ENCODE data around the gene GNB1L.

The GNB1L gene

DNA sequence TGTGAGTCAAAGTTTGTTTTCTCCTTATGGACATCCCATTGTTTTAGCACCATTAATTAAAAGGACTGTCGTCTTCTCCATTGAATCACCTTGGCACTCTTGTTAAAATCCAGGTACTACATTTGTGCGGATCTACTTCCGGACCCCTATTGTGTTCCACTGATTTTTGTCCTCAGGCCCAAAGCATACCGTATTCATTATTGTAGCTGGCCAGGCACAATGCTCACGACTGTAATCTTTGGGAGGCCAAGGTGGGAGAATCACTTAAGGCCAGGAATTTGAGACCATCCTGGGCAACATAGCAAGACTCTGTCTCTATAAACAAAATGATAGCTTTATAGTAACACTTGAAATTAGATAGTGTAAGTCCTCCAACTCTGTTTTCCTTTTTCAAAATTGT is 8.9 kb upstream of the GNB1L start:
- no peak for DNase-seq (ENCODE audit: low spot score)

DNA sequence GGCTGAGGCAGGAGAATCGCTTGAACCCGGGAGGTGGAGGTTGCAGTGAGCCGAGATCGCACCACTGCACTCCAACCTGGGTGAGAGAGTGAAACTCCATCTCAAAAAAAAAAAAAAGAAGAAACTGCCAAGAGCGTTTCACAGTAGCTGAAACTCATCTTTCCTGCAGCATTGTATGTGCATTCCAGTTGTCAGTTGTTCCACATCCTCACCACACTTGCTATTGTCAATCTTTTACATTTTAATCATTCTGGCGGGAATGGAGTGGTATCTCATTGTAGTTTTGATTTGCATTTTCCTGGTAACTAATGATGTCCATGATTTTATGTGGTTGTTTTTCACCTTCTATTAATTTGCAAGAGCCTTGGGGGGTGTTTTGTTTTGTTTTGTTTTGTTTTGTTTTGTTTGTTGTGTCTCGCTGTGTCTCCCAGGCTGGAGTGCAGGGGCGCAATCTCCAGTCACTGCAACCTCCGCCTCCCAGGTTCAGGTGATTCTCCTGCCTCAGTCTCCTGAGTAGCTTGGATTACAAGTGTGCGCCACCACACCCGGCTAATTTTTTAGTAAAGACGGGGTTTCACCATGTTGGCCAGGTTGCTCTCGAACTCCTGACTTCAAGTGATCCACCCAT is 8.1 kb upstream of the GNB1L start:
- no peak for DNase-seq (ENCODE audit: low spot score)

DNA sequence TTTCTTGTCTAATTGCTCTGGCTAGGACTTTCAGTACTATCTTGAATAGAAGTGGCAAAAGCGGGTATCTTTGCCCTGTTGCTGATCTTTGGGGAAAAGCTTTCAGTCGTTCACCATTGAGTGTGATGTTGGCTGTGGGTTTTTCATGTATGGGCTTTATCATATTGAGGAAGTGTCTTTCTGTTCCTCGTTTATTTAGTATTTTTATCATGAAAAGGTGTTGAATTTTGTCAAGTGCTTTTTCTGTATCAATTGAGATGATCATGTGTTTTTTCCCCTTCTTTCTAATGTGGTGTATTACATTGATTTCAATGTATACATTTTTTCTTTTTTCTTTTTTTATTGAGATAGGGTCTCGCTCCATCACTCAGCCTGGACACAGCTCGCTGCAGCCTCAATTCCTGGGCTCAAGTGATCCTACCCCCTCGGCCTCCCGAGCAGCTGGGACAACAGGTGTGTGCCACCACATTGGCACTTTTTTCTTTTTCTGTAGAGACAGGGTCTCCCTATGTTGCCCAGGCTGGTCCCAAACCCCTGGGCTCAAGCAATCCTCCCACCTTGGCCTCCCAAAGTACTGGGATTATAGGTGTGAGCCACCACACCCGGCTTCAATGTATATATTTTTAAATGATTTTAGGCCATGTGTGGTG is 5.3 kb upstream of the GNB1L start:
- DNase-seq (ENCODE audit: low spot score), result no peak

DNA sequence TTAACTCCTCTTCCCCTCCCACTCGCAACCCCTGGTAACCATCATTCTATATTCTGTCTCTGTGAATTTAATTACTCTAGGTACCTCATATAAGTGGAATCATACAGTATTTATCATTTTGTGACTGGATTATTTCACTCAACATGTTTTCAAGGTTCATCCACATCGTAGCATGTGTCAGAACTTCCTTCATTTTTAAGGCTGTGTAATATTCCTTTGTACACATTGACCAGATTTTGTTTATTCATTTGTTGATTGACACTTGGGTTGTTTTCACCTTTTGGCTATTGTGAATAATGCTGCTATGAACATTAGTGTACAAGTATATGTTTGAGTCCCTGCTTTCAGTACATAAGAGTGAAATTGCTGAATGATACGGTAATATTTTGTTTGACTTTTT is 2.7 kb upstream of the GNB1L start:
- no peak for DNase-seq (ENCODE audit: low spot score)

DNA sequence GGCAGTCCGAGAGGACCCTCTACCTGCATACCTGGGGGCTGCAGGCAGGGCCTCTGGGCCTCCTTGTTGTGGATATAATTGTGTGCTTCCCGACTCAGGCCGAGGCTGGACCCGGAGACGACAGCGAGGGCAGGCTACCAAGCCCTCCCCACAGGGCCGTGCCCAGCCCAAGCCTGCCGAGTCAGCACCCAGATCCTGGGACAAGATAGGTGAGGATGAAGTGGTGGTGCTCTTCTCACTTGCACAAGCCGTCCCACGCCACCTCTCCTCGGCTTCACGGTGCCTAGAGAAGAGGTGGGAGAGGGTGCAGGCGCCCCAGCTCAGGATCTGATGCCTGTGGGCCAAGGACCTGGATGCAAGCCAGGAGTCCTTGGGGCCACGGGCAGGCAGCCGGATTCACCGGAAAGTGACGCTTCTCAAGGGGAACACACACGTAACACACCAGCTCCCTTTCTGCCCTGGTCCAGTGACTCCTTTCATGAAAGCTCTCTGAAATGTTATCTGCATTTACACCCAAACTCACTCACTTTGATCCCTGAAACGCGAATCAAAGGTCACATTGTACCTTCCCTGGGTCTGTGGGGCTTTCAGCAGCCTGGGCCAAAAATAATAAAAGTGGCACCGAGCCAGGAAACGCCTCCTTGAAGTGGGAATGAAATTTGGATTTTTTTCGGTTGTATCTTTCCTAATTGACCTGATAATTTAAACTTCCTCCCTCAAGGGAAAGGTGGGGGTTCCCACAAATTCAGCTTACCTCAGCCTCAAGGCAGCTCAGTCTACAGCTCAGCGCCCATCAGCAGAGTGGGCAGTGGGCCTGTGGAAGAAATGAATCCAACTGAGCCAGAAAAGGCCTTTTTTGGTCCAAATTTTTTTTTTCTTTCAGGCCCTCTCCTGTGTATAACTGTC is 1.1 kb upstream of the GNB1L start:
- peak; percentile 74 for DNase-seq (ENCODE audit: low spot score)

DNA sequence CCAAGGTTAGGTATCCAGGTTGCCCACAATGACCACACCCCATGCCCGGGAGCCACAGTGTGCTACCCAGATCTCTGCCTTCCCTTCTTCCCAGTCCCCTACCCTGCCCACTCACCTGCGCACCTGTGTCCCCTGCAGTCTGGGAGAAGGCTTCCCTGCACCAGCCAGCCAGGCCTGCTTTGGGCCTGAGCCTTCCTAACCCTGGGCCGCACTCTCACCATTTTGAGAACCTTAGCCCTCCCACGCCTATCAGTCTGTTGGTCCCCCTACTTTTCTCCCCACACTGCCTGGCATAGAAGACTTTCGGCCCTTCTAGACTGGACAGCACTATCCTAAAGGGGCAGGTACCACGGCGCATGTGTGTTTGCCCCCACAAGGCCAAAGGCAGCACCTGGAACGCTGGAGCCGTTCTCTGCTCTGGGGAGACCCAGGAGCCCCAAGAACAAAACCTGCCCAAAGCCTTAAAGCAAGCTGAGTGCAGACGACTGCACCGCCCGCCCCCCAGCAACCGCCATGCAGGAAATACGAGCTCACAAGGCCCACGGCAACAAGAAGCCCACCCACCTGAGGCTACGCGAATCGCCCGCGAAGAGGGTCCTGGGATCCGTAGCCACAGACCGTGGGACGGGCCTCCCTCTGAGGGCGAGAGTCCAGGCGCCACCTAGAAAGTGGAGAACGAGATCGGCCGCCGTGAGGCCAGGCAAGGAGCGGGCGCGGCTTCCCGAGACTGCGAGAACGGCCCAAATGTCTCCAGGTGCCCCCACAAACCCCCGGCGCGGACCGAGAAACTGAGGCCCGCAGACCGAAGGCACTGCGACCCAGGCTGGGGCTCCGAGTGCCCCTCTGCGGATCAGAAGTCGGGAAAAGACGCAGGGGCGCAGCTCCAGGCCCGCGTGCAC is 546 bp downstream of the GNB1L start:
- DNase-seq (ENCODE audit: low spot score), result no peak

DNA sequence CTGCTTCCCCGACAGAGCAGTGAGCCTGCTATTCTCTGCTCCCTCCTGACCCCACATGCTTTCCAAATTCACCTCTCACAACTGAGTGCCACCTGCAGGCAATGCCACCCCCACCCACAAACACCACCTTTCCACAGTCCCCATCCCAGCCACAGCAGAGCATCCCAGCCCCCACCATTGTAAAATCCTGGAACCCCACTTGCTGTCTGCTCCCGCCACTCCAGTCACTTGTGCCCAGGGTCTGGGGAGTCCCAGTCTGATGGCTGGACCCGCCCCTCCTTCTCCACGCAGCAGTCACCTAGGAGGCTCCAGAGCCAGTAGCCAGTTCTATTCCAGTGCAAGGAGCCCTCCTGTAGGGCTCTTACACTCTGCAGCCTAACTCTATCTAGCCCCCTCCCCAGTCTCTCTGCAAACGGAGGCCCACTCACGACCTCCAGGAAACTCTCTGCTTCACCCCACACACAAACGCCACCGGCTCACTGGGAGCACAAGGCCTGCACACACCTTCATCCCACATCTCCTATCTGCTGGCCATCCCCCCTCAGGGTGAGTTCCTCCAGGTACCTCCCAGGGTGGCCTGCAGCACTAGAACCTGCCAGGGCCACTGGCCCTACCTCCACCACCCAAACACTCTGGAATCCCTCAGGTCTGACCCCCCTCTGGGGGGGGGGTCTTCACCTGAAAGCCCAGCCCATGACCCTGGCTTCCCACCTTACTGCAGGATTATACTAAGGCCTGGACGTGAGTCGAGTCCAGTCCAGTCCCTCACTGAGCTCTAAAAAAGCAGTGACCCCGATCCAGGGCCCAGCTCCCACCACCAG is 1.4 kb downstream of the GNB1L start:
- DNase-seq (ENCODE audit: low spot score), result no peak

DNA sequence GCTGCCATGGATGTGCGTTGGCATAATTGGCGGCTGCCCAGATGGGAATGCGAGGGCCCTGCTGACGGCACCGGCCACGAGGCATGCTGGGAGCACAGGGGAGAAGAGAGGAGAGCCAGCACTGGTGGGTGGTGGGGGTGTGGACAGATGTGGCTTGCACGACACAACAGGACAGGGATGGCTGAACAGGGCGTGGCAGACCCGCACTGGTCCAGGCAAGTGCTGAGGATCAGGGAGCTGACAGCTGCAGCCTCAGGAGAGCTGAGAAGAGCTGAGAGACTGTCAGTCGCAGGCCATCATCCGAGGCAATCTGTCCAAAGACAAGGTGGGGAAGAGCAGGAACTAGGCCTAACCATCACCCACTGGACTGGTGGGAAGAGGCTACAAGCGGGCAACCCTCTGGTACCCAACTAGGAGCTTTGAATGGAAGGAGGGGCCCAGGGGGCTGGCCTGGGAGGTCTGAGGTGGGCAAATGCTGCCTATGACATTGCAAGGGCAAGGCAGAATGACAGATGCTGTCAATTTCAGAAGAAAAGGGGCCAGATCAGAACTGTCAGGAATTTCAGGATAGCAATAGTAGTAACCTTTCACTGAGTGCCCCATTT is 2.4 kb downstream of the GNB1L start:
- DNase-seq (ENCODE audit: low spot score), result no peak

DNA sequence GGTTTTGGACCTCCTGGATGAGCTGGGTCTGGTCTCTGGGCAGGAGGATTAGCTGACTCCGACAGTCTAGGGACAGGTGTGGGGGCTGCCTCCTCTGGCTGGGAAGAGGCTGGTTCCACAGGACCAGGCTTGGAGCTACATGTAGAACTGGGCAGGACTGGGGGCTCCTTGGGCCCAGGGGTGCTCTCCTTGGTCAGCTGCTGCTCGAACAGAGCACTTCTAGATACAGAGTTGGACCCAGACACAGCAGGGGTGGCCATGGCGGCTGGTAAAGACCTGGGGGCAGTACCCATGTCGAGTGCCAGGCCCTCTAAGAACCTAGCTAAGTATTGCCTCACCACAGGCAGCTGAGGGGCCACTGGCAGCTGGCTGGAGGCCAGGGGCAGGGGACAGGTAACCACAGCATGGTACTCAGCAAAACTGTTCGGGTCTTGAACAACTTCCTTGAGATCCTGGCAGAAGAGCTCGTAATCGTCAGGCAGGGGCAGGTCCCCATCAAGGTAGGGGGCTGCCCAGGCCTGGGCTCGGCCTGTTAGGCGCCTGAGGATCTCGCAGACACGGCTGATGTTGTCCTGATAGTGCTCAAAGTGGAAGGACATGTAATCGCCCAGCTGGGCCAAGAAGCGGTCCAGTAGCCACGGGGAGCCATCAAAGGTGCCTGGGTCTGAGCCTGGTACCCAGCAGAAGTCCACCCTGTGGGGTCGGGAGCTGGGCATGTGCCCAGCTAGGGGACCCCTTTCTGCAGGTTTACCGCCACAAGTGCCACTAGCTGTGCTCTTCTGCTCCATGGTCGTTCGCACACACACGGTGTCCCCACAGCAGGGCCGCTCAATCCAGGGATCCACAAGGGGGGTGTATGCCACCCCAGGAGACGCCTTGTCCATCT is 3.1 kb downstream of the GNB1L start:
- DNase-seq (ENCODE audit: low spot score), result no peak

DNA sequence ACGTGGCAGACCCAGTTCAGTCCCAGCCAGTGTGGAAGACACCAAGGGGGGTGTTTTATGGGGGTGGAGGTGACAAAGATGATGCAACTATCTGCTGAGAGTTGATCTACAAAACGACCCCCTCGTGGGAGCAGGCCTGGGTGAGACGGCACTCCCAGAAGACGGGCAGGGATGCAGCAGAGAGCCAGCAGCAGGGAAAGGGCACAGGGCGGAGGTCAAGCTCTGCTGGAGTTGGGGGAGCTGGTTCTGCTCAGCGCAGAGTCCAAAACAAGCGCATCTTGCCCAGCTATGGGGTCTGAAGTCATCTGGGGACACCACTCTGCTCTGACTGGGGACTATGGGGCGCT is 3.9 kb downstream of the GNB1L start:
- DNase-seq (ENCODE audit: low spot score), result no peak

DNA sequence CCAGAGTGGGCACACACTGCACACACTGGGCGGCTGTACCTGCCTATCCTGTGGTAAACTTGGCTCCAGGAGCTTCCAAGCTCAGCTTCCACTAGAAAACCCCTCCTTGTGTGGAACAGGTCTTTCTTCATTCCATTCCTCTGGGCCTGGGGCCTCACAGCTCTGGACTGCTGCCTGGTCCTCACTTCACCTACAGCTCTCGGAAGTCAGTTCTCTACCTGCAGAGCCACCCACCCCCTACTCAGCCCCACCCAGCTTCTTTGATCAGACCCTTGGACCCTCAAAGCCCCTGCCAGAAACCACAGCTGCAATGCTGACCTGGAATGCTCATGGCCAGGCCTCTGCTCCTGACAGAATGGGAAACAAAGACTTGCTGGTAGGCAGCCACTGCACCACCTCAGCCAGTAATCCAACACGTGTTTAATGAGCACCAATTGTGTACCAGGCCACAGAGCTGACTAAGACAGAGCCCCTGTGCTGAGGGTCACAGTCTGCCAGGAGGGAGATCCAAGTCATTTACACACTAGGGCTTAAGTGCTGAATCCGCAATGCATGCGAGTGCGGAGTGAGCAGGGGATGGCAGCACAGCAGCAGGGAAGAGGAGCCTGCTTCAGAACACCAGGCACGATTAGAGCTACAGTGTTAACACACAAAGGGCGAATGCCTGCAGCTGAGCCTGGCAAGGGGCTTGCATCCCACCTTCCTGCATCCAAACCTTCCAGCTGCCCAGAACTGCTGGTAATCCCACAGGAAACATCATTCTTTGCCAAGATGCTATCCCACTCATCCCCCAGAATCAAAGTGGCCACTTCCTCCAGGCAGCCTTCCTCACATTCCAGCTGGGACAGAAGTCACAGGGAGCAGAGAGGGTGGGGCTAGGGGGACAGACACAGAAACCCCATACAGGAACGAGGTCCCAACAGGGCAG is 4.6 kb downstream of the GNB1L start:
- DNase-seq (ENCODE audit: low spot score), result no peak

DNA sequence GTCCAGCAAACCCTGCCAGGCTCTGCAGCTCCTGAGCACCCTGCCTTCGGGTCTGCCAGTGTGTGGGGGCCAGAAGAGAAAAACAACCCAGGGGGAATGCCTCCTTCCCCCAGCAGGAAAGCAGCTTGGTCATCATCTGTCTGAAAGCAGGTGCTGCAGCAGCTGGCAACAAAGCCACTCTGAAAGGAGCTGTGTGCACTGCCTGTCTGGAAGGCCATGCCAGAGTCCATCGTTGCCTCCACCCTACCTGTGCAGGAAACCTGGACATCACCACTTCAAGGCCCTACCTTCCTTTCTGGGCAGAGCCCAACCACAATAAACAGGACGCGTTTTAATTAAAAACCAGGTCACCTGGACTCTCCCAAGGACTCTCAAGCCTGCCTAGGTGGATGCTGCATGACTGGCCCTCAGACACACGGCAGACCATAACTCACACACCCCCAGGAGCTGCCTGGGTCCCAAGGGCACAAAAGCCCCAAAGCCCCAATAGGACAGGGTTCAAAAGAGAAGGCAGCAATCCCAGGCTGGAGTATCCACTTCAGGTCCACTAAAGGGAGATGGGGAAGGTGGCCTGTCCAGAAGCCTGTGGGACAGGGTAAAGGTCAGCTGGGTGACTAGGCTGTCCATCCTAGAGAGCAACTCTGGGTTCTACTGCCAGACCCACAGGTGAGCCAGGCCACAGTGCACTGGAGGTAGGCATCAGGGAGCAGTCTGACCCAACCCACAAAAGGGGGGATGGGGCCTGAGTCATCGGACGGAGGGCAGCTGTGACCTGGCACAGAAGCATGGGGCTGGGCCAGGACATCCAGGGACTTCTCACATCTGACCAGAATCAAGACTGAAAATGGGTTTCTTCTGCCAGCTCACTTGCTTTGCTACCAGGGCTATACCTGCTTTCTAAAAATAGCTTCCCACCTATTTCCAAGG is 6.1 kb downstream of the GNB1L start:
- no peak for DNase-seq (ENCODE audit: low spot score)

DNA sequence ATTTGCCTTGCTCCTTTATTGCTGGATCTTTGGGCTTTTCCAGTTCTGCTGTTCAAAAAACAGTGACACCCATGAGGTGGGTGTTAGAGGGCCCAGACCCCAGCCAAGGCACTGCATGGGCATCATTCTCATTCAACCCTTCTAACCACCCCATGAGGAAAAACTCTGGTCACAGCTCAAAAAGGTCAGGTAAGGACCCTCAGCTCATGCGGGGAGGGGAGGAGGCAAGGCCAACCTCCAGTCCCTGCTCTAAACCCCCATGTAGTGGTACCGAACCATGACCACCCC is 7.4 kb downstream of the GNB1L start:
- DNase-seq (ENCODE audit: low spot score), result no peak

DNA sequence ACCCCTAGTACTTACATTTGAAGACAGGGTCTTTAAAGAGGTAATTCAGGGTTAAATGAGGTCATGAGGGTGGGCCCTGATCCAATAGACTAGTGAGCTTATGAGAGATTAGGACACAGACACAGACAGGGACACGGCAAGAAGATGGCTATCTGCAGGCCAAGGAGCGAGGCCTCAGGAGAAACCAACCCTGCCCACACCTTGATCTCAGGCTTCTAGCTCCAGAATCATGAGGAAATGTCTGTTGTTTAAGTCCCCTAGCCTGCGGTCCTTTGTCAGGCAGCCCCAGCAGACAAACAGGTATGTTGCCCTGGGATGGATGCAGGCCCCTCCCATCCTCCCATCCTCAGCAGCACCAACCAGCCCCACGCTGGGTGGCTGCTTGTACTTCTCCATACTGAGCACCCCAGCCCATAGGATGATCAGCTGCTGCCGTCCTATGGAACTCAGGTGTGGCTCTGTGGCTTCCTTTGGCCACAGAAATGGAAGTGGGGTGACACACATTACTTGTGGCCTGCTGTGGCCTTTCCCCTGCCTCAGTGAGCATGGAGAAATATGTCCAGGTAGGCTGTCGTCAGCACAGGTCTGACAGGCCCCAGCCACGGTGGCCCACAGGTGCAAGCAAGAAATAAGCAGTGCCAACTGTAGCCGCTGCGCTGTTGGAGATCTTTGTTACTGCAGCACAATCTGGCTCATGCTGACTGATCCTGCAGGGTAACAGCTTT is 7.9 kb downstream of the GNB1L start:
- no peak for DNase-seq (ENCODE audit: low spot score)

DNA sequence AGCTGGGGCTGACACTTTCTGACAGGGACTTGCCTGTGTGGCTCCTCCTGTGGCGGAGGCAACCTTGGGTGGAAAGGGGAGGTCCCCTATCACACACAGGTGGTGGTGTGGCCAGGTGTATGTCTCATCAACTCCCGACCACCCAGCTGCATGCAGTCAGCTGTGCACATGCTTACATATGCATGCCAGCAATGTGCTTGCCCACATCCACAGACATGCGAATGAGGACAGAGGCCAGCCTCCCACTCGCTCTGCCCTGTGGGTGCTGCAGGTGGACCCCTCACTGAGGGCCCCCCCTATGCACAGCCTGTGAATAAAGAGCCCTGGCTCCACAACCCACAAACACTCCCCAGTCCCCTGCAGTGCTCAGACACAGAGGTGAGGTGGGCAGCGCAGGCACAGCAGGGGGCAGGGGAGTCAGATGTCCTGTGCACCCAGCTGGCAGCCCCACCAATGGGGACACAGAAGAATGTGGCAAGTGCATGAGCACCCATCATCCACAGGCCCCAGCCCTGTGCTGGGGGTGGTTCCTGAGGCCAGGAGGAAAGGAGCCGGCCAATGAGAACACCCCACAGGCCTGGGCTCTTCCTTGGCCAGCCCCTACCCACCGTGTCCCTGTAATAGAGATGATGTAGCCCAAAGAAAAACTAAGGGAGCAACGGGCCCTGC is 9.5 kb downstream of the GNB1L start:
- no peak for DNase-seq (ENCODE audit: low spot score)

DNA sequence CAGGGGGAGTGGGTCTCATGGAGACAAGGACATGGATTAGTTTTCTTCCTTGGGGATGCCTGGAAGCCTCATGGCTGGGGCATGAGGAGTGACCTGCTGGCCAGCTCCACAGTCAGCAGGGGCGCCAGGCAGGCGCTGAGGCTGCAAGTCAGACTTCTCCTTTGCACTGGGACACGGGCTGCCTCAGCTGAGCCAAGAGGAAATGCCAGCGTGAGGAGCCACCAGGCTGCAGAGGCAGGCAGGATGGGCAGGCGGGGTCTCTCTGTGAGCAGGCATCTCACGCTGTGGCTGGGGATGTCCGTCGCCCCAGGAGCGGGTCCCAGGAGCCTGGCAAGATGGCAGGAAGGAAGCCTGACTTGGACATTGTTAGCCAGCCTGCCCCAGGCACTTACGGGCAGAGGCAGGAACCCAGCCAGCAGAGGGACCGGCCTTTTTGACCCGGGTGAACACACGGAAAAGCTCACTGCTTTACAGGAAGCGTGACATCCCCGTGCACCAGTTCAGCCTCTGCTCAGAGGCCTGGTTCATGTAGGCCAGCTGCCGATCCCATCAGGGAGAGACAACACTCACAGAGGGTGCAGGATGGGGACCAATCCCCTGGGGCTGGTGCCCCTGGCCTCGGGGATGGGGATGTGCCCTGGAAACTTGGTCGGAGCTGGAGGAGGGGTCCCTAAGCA is 10.2 kb downstream of the GNB1L start:
- no peak for DNase-seq (ENCODE audit: low spot score)

Data from HuH-7 (cell line).